Activated naive CD4-positive, alpha-beta T cell treated with anti-CD3 and anti-CD28 coated beads, Interleukin-2, amount 50 U/mL, for 16 hours (primary cell): Measurements from ENCODE around the gene PFKM.
"Not testable (repeated sequence)": the region's sequence is repeated elsewhere in the genome, so short reads cannot be mapped to it uniquely, and the experiment has no call there.

Source experiments
- DNase-seq: peaks from one replicate; pipeline ENCODE4 v3.0.0-alpha.2; 2020

The PFKM gene

DNA sequence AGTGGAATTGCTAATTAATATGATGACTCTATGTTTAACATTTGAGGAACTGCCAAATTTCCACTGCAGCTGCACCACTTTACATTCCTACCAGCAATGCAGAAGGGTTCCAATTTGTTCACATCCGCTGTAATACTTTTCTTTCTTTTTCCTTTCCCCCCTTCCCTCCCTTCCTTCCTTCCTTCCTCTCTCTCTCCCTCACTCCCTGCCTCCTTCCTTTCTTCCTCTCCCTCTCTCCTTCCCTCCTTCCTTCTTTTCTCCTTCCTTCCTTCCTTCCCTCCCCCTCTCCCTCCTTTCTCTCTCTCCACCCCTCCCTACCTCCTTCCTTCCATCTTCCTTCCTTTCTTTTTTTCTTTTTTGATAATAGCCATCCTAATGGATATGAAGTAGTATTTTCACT, 3.2 kb upstream of the PFKM start:
- DNase-seq = no peak

DNA sequence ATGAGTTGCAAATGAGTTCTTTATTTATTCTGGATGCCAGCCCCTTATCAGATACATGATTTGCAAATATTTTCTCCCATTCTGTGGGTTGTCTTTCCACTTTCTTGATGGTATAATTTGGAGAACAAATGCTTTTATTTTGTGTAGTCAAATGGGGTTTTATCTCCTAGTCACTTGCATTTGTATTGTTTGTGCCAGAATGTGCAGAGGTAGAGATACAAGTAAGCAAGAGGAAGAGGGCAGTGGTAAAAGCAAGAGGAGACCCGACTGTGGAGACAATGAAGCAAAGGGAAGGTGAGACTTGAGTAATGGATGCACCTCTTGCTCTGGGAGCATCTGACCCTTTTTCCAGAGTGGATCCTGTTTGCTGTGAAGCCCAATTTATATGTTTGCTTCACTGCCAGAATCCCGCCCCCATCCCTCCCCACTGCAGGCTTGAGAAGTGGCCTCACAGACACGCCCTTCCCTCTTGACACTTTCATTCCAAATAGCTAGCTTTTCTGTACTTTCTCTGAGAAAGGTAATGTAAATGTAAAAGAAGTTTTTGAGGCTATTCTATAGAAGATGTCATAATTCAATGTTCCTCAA, 786 bp upstream of the PFKM start:
- DNase-seq = no peak

DNA sequence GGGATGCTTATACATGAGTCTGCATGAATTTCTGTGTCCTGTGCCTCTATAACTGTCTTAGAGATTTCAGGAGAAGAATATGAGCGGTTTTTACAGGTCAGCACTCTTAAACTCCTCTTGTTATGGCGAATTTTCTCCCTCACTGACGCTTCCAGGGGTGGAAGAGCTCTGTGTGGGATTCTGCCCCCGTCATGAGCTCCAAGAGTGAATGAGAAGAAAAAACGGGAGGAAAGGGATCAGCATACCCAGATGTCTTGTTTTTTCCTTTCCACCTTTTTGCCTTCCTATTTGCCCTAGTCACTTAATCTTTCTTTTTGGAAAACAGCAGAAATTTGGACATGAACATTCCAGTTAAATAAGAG, 651 bp downstream of the PFKM start:
- no peak for DNase-seq

DNA sequence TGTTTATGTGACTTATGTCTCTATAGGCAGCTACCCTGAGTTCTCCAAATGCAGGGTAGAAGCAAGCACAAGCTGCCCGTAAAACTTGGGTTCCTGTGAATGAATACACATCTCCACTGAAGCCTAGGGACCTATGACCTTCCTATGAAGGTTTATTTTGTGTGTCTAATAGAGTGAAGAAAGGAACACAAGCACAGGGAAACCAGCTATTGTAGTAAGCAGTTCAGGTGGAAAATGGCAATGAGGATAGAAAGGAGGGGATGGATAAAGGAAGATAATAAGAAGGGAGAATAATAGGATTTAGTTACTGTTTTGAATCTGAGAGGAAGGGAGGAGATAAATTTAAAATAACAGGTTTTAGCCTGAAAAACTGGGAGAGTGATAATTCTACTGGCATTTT, 2.4 kb downstream of the PFKM start:
- no peak for DNase-seq

DNA sequence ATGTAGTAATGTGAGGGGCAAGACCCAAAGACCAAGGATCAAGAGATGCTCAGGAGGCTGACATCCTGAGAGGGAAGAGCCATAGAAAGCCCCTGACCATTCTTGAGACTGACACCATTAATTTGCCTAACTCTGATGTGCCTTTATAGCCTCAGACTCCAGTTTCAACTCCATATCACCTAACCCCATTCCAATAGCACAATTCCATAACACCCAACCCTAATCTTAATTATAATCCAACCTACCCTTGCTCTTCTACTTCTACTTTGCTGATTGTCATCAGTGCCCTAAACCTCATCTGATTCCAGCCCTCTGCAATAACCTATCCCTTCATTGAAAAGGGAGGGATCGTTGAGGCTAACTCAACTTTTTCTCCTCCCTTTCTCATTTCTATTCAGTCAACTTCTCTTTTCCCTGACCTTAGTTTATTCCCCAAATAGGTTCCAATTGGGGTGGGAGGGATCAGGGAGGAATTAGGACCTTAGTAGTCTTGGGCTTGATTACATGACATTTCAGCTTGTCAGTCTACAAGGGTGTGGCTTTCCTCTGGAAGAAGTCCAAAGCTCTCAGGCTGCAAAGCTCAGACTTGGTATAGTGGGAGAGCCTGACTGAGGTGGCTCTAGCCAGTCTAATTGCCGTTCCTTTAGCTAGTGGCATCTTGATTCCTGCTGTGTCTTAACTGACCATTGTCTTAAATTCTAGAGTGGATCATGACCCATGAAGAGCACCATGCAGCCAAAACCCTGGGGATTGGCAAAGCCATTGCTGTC, 3.1 kb downstream of the PFKM start:
- no peak for DNase-seq

DNA sequence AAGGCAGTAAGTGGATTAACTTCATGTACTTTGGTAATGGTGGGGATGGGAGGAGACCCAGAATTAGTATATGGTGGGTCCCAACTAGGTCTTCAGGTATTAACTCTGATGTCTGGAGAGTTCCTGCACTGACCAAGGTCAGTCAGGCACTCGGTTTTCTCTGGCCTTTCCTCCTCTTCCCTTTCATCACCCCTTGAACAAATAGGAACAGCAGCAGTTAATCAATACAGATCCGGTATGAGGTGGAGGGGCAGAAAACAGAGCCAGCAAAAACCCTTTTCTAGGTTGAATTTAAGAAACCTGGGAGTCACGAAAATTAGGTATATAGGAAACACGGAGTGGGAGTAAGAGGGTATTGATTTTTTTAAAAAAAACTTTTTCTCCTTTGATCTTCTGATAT, 4.0 kb downstream of the PFKM start:
- no peak for DNase-seq

DNA sequence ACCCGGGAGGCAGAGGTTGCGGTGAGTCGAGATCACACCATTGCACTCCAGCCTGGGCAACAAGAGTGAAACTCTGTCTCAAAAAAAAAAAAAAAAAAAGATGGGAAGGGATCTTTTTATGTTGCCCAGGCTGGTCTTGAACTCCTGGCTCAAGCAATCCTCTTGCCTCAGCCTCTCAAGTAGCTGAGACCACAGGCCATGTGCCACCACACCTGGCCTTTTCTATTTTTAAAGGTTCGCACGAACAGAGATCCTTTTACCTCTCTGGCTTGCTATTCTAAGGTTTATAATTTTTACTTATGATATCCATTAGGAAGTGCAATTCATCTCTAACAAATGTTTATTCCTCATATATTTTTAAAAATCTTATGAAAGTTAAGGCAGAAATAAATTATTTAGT, 6.4 kb downstream of the PFKM start:
- not testable (repeated sequence) for DNase-seq

DNA sequence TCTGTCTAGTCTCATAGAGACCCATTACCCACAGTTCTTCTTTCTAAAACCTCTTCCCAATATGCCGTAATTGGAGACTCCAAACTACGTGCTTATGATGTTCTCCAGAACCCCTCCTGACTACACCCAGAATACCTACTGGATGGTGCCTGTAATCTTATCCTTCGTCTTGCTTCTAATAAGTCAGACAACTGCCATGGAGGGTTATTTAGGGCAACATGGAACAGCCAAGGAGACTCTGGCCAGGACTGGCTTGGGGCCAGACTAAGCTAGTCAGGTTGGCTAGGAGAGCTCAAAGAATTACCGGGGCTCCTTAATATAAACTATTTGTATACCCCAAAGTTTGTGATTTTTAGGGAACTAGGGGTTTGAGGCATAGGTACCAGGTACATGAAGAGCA, 6.8 kb downstream of the PFKM start:
- DNase-seq = no peak

DNA sequence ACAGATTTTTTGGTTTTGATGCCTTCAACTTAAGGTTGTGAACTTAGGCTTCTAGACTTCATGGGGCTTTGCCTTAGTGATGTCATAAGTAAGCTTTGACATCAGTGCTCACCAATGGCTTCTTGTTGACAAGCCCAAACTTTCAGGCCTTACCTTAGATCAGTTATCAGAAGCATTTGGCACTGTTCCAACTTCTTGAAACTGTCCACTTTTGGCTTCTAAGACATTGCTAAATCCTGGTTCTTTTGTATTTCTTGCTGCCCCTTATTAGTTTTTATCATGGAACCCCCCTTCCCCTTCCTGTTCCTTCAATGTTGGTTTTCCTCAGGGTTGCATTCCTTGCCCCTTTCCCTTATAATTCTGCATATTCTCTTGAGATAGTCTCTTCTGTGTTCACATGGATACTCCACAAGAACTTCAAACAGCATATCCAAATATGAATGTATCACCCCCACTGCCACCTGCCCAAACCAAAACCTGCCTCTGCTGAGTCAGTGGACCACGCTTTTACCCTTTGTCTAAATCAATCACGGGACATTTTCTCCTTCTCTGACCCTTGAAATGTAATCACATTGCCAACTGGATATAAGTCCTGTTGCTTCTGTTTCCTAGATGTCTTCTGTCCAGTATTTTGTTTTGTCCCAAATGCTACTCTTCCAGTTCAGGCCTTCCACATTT, 7.9 kb downstream of the PFKM start:
- no peak for DNase-seq

DNA sequence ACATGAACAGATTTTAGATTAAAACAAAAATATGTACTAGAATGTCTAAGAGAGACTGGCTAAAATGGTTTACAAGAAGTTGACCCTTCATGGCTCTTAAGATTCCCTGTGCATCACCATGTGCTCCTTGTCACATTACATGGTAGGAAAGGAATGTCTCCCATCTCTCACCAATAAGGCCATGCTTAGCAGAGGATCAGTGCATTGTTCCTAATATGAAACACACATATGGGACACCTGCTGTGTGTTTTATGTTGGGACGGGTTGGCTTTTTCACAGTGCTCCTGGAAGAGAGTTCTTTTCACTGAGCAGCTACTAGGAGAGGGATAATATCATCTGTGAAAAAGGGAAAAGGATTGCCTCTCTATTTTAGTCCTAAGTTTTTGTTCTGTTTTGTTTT, 9.6 kb downstream of the PFKM start:
- no peak for DNase-seq

DNA sequence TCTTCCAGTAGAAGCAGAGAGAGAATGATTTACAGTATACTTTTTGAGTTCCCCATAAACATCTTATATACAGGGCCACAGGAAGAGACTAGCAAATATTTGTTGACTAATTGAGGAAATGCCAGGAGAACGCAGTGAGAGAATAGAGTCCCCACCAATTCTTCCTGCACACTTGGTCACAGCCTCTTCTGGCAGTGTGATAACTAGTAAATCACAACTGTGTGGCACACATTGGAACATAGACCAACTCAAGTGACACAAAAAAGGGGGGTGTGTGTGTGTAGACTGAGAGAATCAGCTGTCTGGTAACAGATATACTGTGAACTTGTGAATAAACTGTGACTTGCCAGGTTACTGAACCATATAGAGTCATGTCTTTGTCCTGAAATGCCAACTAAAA, 10.2 kb downstream of the PFKM start:
- no peak for DNase-seq

DNA sequence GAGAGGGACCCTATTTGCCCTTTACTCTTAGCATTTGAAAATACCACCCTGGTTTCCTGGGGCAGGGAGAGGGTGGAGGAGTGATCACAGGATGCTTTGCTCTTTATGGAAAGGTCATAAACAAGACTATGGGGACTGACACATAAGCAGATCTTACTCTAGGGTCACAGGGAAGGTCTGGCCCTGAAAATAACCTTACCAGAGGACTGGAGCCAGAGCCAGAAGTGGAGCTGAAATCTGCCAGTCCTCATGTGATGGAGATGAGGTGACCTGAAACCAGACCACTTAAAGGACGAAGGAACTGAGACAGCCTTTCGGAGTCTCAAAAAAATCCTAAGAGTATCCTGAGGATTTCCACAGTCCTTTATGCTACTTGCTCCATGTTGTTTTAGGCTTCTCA, 12.4 kb downstream of the PFKM start:
- DNase-seq = no peak

DNA sequence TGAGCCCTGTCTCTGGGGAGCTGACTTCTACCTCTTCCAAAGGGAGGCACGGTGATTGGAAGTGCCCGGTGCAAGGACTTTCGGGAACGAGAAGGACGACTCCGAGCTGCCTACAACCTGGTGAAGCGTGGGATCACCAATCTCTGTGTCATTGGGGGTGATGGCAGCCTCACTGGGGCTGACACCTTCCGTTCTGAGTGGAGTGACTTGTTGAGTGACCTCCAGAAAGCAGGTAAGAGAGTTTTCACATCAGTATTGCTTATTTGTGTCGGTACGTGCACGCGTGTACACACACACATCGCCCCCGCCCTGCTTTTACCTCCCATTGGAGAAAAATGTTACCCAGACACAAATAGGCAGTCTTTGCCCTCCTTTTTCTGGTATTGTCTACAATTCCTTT, 13.7 kb downstream of the PFKM start:
- no peak for DNase-seq

DNA sequence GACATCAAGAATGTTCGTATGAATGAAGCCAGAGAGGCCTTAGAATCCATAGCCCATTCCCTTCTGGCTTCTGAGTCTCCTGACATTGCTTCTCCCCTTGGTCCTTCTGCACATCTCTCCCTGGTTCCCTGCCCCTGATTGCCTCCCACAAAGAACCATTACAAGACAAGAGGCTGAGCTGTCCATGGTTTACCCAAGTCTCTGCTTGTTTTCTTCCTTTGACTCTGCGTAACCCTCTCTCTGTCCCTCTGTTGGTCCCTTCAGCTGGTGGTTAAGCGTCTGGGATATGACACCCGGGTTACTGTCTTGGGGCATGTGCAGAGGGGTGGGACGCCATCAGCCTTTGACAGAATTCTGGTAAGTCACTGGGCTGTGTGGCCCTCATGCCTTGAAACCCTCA, 15.9 kb downstream of the PFKM start:
- DNase-seq = no peak

DNA sequence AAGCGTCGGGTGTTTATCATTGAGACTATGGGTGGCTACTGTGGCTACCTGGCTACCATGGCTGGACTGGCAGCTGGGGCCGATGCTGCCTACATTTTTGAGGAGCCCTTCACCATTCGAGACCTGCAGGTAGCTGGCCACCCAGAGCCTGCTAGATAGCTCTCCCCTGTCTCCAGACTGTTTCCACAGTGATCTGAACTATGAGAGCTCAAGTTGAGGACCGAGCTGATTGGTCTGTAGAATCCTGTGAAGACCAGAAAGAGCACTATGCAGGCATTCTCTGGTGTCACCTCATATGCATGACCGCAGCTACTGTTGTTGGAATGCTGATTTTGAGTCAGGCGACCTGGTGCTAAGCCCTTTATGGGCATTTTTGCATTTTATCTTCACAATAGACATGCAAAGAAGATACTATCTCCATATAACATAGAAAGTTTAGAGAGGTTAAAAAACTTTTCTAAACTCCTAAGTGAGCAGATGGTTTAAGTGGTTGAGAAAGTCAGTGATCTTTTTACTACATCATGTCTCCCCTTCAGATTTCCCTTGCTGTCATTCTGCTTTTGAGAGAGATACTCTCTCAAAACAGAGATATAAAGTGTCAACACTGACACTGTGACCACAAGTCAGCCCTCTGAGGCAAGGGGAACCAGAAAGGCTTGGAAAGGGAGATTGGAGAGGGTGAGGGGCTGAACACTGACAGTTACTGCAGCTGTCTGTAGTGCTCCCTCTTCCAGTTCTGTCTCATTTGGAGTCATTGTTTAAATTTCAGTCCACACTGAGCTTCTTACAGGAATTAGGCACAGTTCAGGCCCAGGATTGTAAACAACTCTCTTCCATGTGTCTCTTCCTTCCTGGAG, 23.9 kb downstream of the PFKM start:
- DNase-seq = no peak

DNA sequence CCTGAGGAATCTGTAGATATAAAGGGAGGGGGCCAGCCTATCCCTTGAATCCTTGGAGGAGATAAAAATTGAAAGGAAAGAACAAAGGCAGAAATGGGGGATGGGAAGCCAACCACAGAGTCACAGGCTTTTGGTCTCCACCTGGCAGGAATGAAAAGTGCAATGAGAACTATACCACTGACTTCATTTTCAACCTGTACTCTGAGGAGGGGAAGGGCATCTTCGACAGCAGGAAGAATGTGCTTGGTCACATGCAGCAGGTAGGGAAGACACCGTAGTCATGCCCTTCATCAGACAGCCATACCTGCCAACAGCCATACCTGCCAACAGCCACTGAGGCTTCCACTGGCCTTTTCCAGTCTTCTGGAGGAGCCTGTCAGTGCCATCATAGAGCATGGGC, 24.7 kb downstream of the PFKM start:
- DNase-seq = no peak

DNA sequence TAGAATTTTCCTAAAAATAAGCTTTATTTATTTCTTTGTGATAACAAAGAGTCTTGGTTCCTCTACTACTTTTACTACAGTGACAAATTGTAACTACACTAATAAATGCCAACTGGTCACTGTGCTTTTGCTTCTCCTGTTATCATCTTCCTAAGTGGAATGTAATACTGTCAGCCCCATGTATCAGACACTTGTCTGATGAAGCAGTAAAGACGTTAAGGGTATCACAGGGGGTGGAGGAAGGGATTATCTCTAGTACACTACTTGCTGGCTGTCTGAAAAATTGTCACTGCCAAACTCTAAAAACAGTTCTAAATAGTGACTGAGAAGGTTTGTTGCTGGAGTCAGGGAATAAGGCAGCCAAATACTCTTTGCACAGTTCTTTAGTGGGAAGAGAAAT, 26.8 kb downstream of the PFKM start:
- no peak for DNase-seq

DNA sequence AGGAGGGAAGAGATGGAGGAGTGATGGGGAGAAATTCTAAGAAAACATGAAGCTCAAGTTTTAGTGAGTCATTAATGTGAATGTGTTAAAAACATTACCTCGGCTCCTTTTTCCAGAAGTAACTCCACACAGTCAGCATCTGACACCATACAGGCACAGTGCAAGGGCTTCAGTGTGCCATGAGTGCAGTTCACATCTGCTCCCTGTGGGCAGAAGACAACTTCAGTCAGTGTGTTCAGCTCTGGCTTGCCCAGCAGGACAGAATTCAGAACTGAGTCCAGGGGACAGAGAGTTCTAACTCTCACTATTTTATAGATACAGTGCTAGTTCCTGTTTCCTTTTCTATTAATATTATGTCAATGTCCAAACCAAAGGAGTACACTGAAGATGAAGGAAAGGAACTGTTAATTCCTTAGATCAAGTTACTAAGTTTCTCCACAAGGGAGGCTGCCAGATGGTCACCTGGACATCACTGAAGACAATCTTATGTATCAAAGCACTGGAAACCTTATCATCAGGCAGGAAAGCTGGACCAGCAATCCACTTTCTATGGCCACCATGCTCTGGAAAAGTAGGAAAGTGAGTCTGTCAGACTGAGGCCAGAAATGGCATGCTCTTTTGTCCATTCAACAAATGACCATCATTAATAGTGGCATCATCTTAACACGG, 32.1 kb downstream of the PFKM start:
- DNase-seq = no peak

DNA sequence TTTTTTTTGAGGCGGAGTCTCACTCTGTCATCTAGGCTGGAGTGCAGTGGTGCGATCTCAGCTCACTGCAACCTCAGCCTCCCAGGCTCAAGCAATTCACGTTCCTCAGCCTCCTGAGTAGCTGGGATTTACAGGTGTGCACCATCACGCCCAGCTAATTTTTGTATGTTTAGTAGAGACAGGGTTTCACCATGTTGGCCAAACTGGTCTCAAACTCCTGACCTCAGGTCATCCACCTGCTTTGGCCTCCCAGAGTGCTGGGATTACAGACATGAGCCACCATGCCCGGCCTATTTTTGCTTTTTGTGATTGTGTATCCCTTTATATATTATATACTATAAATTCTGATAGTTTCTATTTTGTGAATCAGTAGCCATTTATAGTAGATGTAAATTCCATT, 36.6 kb downstream of the PFKM start:
- DNase-seq = not testable (repeated sequence)

DNA sequence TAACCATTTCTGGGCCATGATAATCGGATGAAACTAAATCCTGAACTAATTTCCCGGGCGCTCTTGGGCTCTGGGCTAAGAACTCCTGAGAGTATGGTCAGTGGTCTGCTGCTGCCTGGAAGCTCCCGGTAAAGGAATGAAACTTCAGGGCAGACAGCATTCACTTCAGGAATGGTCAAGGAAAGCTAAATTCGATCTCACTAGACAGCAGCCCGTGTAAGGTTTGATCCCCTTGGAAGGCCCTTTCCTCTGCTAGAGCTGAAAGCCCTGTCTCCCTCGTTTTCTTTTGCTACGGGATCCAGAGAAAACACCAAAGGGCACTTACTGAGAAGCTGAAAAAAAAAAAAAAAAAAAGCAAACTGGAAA, 37.5 kb downstream of the PFKM start:
- DNase-seq = no peak

DNA sequence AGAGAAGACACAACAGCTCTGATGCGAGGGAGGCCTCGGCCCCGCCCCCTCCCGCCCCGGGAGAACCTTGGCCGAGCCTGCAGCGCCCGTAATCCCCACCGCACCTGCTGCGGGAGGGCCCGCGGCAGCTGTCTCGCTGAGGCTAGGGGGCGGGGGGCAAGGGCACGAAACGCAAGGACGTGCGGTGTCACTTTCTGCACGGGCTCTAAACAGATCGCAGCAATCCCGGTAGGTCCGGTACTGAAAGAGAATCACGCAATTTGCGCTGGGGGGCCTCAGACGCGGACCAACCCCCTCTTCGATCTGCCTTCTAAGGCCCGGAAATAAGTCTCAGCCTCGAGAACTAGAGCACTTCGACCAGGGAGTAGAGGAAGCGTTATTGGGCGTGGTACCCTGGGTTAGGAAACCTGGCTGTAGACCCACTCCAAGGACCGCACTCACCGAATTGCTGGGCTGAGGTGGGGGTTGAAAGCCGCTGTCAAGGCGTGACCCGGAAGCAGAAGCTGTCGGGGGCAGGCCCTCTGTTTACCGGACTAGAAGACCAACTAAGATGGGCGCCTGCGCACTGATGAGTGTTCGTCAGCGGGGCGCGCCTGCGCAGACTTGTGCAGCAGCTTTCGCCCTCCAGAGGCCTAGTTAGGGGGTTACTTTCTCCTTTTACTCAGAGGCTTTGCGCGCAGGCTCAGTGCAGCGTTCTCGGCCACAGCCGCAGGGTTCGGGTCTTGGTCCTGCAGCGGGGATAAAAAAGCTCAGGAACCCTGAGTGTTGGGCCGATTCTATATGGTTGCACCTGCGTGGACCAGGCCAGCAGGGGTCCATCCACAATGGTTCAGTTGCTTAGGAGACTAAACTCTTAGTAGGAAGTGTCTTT, 38.1 kb downstream of the PFKM start, which contains the start of gene ASB8:
TSS of gene ASB8 (minus strand) at position 498 of the 871 bp plus-strand sequence. CDS start 4,019 bp downstream, outside the sequence.
- DNase-seq = peak; percentile 99

DNA sequence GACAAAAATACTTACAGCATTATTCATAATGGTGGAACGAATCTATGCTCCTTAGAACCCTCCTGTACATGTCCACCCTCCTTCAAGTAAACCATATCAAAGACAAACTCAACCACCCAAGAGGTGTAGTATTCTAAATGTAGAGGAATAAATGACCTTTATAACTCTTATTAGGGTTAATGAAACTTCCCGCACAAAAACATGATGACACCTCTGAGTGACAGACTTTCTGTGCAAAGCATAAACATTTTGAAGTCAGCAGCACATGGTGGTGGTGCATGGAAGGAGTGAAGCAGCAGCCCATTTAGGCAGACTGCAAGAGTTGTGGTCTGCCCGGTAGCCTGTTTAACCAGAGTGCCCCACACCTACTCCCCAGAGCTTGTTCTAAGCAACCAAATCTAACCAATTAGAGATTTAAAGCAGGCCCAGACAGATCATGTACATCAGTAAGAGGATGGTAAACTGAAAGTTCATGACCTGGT, 38.8 kb downstream of the PFKM start:
- no peak for DNase-seq
